Heart left ventricle (tissue), 13 donors: ENCODE results near the gene RAX2.

Source experiments
- CTCF ChIP-seq, 12 donors: fragments of 200-600 bp; sonication (generic) in 4 of 12; IDR thresholded peaks; one replicate each; pipeline versions ENCODE4 v1.5.0 to v1.8.0; 2018 to 2022; ENCODE audit warnings: antibody characterized with exemption in 12 of 12, mild to moderate bottlenecking in 5 of 12
- POLR2A ChIP-seq, 2 donors: fragments of 450-650 bp; IDR thresholded peaks; one replicate each; pipeline ENCODE4 v1.6.1; 2017; ENCODE audit warnings: antibody characterized with exemption in 2 of 2, mild to moderate bottlenecking in 2 of 2, moderate library complexity in 2 of 2
- donor health status: ischemic (EF 13 %, LVEDD 7.1; RV severe dilation, severe dysfunction).
- donor health status: DM: no; HTN: yes; CAD: no.
- donor health status: DM: no; HTN: no; CAD: no.
- donor health status: ischemic (EF 25% LVEDD 6.9; RV normal size, moderate dysfunction).
- donor health status: ischemic (EF 25% LVEDD 5.7; RV mildly dilated, moderate dysfunction).
- donor health status: ischemic (EF 35%, LVEDD 5.7; RV mildly dilated, moderate dysfunction).
- donor health status: nonischemic (EF 11% LVEDD 7.7; RV severe dilation, severe dysfunction).
- donor health status: DM: yes; HTN: yes; CAD: no.
- donor health status: PGD.
- donor health status: ischemic (EF 29% LVEDD 5.4; RV normal size, mild dysfunction).
- donor health status: nonischemic (EF 23%, LVEDD 6.1; RV moderate dilation, normal function).

GRCh38 chr19:3745363-3746045 lies 26.5 kb downstream of the RAX2 start:
- TF ChIP-seq CTCF (IDR thresholded peaks at IDR 0.05) (no peak), POLR2A (IDR thresholded peaks at IDR 0.05) (no peak)
